GM06990 (cell line): Measurements from ENCODE around the gene APBA2.

Experiments used
- DNase-seq: peaks from one replicate; pipeline ENCODE4 v3.0.0-alpha.2; 2011; ENCODE audit not compliant: insufficient read length; ENCODE audit errors: extremely low read depth
- H3K27me3 ChIP-seq: replicated peaks from 2 replicates; pipeline ENCODE4 v1.6.0; 2011; ENCODE audit warnings: low read length; ENCODE audit not compliant: control insufficient read depth, insufficient read depth
- H3K36me3 ChIP-seq: 2 replicates; pipeline ENCODE4 v1.5.1; 2011; ENCODE audit warnings: low read length; ENCODE audit not compliant: control insufficient read depth, insufficient read depth
- H3K4me3 ChIP-seq: replicated peaks from 2 replicates; pipeline ENCODE4 v1.5.1; 2011; ENCODE audit warnings: low read depth, mild to moderate bottlenecking, control low read depth, low read length
- TF ChIP-seq, protein P1 (sequence below): IDR thresholded peaks from 2 replicates; pipeline ENCODE4 v1.5.1; 2011; ENCODE audit warnings: low read length, control low read depth, mild to moderate bottlenecking, inconsistent platforms; ENCODE audit not compliant: insufficient read depth, poor library complexity, severe bottlenecking

APBA2 gene

GRCh38 chr15:28904003-28904402 is 18.2 kb downstream of the APBA2 start:
- no peak overlapping the region for H3K4me3 ChIP-seq
- TF ChIP-seq, protein P1, sequence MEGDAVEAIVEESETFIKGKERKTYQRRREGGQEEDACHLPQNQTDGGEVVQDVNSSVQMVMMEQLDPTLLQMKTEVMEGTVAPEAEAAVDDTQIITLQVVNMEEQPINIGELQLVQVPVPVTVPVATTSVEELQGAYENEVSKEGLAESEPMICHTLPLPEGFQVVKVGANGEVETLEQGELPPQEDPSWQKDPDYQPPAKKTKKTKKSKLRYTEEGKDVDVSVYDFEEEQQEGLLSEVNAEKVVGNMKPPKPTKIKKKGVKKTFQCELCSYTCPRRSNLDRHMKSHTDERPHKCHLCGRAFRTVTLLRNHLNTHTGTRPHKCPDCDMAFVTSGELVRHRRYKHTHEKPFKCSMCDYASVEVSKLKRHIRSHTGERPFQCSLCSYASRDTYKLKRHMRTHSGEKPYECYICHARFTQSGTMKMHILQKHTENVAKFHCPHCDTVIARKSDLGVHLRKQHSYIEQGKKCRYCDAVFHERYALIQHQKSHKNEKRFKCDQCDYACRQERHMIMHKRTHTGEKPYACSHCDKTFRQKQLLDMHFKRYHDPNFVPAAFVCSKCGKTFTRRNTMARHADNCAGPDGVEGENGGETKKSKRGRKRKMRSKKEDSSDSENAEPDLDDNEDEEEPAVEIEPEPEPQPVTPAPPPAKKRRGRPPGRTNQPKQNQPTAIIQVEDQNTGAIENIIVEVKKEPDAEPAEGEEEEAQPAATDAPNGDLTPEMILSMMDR = no peak
- no peak for DNase-seq

GRCh38 chr15:28904541-28905315 is 19.0 kb downstream of the APBA2 start:
- DNase-seq = no peak
- H3K36me3 ChIP-seq = no peaks in the 10 kb centered on the region

More at GRCh38 chr15:28904003-28904402, 18.2 kb downstream of the APBA2 start:
- Histone ChIP-seq H3K27me3 (no peaks in the 10 kb centered on the region), H3K36me3 (no peaks in the 10 kb centered on the region)

GRCh38 chr15:28907338-28907960 is 21.7 kb downstream of the APBA2 start:
- TF ChIP-seq, protein P1 = no peak
- Histone ChIP-seq H3K36me3 (no peaks in the 10 kb centered on the region), H3K27me3 (no peaks in the 10 kb centered on the region; the same call in 1 of the 2 replicates), H3K4me3 (no peak overlapping the region)
- no peak for DNase-seq

More at GRCh38 chr15:28904541-28905315, 19.0 kb downstream of the APBA2 start:
- TF ChIP-seq, protein P1 = no peak
- Histone ChIP-seq H3K4me3 (no peak overlapping the region), H3K27me3 (no peaks in the 10 kb centered on the region)

- Histone ChIP-seq H3K36me3 (no peaks in the 10 kb centered on the region), H3K27me3 (no peaks in the 10 kb centered on the region; the same call in 1 of the 2 replicates), H3K4me3 (no peak overlapping the region)
- TF ChIP-seq, protein P1 = no peak
- DNase-seq = no peak
These were observed 24.3 kb downstream of the APBA2 start for GRCh38 chr15:28909958-28910500.

GRCh38 chr15:28911310-28911931 is 25.6 kb downstream of the APBA2 start:
- H3K36me3 ChIP-seq = no peaks in the 10 kb centered on the region
- TF ChIP-seq, protein P1 = no peak
- no peaks in the 10 kb centered on the region; the same call in 1 of the 2 replicates for H3K27me3 ChIP-seq
- no peak overlapping the region for H3K4me3 ChIP-seq
- DNase-seq = no peak
